ENCODE results near the gene LAMC3. TPM values are rescaled to one million over a fixed set of nuclear protein-coding genes. Genes with fewer than 3 reads are reported as not detected.
A peak's percentile ranks its signal among the peaks of the same experiment; 100 is the strongest.

Gene LAMC3
- total and polyA plus RNA-seq, 5 donors from 2014 or later = 0.37 to 1.2 (median 0.66) TPM

DNA sequence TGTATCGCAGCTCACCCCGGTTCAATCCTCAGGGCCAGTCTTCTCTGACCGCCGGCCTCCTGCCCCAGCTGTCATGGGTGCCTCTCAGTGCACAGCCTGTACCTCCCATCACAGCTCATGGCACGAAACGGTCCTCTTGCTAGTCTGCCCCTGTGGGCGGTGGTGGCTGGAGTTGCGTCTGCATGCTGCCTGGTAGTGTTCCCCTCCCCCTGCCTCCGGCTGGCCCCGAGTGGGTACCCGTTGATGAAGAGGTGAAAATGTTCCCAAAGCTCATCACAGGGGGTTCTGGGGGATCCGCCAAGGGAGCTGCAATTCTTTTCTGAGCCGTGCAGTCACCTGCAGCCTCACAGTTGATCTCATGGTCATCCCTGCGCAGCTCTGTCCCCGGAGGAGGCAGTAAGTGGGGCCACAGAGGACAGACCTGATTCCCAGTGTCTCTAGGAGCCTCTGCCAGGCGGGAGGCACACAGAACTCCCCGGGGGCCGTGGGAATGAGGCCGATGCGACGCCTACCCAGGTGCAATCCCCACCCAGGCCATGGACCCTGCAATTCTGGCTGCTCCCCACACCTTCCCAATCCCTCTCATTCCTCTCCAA is 35.2 kb upstream of the LAMC3 start:
- H3K4me1 Mint-ChIP-seq = no peaks in the 10 kb centered on the region
- H3K27ac ChIP-seq (ENCODE audit: insufficient read depth, low read length, poor library complexity, severe bottlenecking) = no peak overlapping the region
- no peak overlapping the region for H3K4me3 ChIP-seq (ENCODE audit: low read depth, low read length)
- H3K36me3 ChIP-seq (ENCODE audit: control insufficient read depth, insufficient read depth, low read length) = no peaks in the 10 kb centered on the region
- H3K27me3 ChIP-seq (ENCODE audit: control insufficient read depth, insufficient read depth, low read length) = no peaks in the 10 kb centered on the region
- H3K4me3 Mint-ChIP-seq = no peak overlapping the region
- H3K27ac Mint-ChIP-seq = no peak overlapping the region
- H3K36me3 Mint-ChIP-seq = no peaks in the 10 kb centered on the region
- ATAC-seq (ENCODE audit: low read depth in 2 of 2) = no peak
- DNase-seq = no peak
- peaks cover 6% of the 10 kb centered on the region for H3K27me3 Mint-ChIP-seq
- no peaks in the 10 kb centered on the region for H3K9me3 Mint-ChIP-seq
- no peaks in the 10 kb centered on the region for H3K4me1 ChIP-seq (ENCODE audit: control insufficient read depth, insufficient read depth, low read length, poor library complexity, severe bottlenecking)
- H3K9me3 ChIP-seq (ENCODE audit: control insufficient read depth in 2 of 2, low read length in 2 of 2) = no peaks in the 10 kb centered on the region

DNA sequence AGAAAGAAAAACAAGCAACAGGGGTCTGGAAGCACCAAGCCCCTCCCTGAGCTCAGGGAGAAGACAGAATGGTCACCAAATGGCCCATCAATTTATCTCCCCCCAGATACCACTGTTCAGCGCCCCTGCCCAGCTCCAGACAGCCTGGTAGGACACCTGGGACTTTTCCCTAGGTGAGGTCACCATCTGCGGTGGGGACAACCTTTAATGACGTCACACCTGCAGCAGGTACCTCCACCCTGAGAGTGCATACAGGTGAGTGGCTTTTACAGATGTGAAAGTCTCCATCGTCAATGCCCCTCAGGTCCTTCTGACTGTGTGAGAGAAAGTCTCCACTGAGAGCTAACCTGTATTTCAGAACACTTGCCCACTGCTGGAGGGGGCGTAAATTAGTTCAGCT is 34.3 kb upstream of the LAMC3 start:
- Mint-ChIP-seq H3K4me1 (no peaks in the 10 kb centered on the region), H3K4me3 (no peak overlapping the region), H3K27me3 (peaks cover 6% of the 10 kb centered on the region), H3K9me3 (no peaks in the 10 kb centered on the region), H3K27ac (no peak overlapping the region), H3K36me3 (no peaks in the 10 kb centered on the region)
- H3K4me3 ChIP-seq (ENCODE audit: low read depth, low read length) = no peak overlapping the region
- DNase-seq (no peak), ATAC-seq (ENCODE audit: low read depth in 2 of 2) (no peak)
- H3K36me3 ChIP-seq (ENCODE audit: control insufficient read depth, insufficient read depth, low read length) = no peaks in the 10 kb centered on the region
- no peaks in the 10 kb centered on the region for H3K9me3 ChIP-seq (ENCODE audit: control insufficient read depth in 2 of 2, low read length in 2 of 2)
- H3K27ac ChIP-seq (ENCODE audit: insufficient read depth, low read length, poor library complexity, severe bottlenecking) = no peak overlapping the region
- no peaks in the 10 kb centered on the region for H3K4me1 ChIP-seq (ENCODE audit: control insufficient read depth, insufficient read depth, low read length, poor library complexity, severe bottlenecking)
- no peaks in the 10 kb centered on the region for H3K27me3 ChIP-seq (ENCODE audit: control insufficient read depth, insufficient read depth, low read length)

DNA sequence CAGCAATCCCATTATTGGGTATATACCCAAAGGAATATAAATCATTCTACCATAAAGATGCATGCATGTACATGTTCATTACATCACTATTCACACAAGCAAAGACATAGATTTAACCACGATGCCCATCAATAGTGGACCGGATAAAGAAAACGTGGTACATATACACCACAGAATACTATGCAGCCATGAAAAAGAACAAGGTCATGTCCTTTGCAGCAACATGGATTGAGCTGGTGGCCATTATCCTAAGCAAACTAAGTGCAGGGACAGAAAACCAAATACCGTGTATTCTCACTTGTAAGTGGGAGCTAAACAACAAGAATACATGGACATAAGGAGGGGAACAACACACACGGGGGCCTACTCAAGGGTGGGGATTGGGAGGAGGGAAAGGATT is 33.8 kb upstream of the LAMC3 start:
- H3K4me3 Mint-ChIP-seq = no peak overlapping the region
- no peak for DNase-seq
- ATAC-seq (ENCODE audit: low read depth in 2 of 2) = no peak

DNA sequence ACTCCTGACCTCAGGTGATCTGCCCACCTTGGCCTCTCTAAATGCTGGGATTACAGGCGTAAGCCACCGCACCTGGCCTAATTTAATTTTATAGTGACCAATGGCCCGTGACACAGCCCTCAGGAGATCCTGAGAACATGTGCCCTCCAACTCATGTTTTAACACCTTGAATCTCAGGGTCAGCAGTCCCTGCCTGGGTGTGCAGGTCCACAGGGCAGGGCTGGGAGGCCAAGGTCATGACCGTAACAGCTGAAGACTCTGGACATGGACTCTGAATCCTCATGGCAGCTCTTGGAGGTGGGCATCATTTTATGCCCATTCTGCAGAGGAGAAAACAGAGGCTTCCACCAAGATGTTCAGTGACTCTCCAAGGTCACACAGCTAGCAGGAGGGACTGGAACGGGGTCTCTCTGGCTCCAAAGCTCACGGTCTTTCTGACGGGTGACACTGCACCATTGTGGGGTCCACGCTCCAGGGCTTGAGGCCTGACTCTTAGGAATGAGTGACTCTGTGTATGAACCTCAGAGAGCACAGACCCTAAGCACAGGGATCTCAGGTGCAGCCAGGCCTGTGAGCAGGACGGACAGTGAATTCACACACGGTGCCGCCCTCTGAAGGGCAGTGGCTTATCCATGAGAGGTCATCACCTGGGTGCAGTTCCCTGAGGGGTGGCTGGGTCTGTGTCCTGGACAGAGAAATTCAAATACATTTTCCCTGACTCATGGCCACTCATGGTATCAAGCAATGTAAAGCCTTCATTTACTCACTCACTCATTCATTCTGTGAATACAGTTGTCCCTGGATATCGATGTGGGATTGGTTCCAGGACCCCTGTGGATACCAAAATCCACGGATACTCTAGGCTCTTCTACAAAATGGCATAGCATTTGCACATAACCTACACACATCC is 32.8 kb upstream of the LAMC3 start:
- Histone ChIP-seq H3K27ac (ENCODE audit: insufficient read depth, low read length, poor library complexity, severe bottlenecking) (no peak overlapping the region), H3K4me3 (ENCODE audit: low read depth, low read length) (no peak overlapping the region), H3K36me3 (ENCODE audit: control insufficient read depth, insufficient read depth, low read length) (no peaks in the 10 kb centered on the region), H3K9me3 (ENCODE audit: control insufficient read depth in 2 of 2, low read length in 2 of 2) (no peaks in the 10 kb centered on the region), H3K27me3 (ENCODE audit: control insufficient read depth, insufficient read depth, low read length) (no peaks in the 10 kb centered on the region), H3K4me1 (ENCODE audit: control insufficient read depth, insufficient read depth, low read length, poor library complexity, severe bottlenecking) (no peaks in the 10 kb centered on the region)
- Mint-ChIP-seq H3K27me3 (peaks cover 6% of the 10 kb centered on the region), H3K9me3 (no peaks in the 10 kb centered on the region), H3K4me1 (no peaks in the 10 kb centered on the region), H3K27ac (no peak overlapping the region), H3K4me3 (no peak overlapping the region), H3K36me3 (no peaks in the 10 kb centered on the region)
- no peak for DNase-seq
- no peak for ATAC-seq (ENCODE audit: low read depth in 2 of 2)

More for the DNA sequence above, 33.8 kb upstream of the LAMC3 start:
- H3K27me3 Mint-ChIP-seq = peaks cover 6% of the 10 kb centered on the region
- H3K4me1 ChIP-seq (ENCODE audit: control insufficient read depth, insufficient read depth, low read length, poor library complexity, severe bottlenecking) = no peaks in the 10 kb centered on the region
- no peaks in the 10 kb centered on the region for H3K36me3 Mint-ChIP-seq
- H3K36me3 ChIP-seq (ENCODE audit: control insufficient read depth, insufficient read depth, low read length) = no peaks in the 10 kb centered on the region
- no peak overlapping the region for H3K27ac Mint-ChIP-seq
- H3K4me1 Mint-ChIP-seq = no peaks in the 10 kb centered on the region
- no peak overlapping the region for H3K27ac ChIP-seq (ENCODE audit: insufficient read depth, low read length, poor library complexity, severe bottlenecking)
- H3K4me3 ChIP-seq (ENCODE audit: low read depth, low read length) = no peak overlapping the region
- H3K9me3 ChIP-seq (ENCODE audit: control insufficient read depth in 2 of 2, low read length in 2 of 2) = no peaks in the 10 kb centered on the region
- H3K27me3 ChIP-seq (ENCODE audit: control insufficient read depth, insufficient read depth, low read length) = no peaks in the 10 kb centered on the region
- no peaks in the 10 kb centered on the region for H3K9me3 Mint-ChIP-seq

DNA sequence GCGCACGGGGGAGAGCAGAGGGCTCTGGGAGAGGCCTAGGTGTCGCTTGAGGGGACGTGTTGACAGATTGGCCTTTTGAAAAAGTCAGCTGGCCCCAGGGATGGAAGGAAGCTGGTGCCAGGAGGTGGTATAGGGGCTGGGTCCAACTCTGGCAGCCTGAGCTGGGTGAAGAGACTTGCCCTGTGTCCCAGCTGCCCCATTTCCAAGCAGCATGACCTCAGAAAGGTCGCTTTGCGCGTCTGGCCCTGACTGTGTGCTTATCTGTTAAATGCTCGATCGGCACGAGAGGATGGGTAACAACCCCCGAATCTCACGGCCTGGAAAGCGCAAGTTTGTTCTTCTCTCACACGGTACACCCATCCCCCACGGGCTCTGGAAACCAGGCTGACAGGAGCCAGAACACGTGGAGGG is 31.2 kb upstream of the LAMC3 start:
- H3K27ac ChIP-seq (ENCODE audit: insufficient read depth, low read length, poor library complexity, severe bottlenecking) = no peak overlapping the region
- H3K9me3 Mint-ChIP-seq = no peaks in the 10 kb centered on the region
- ATAC-seq (ENCODE audit: low read depth in 2 of 2) = no peak
- no peak overlapping the region for H3K4me3 ChIP-seq (ENCODE audit: low read depth, low read length)
- no peaks in the 10 kb centered on the region for H3K4me1 Mint-ChIP-seq
- no peaks in the 10 kb centered on the region for H3K27me3 Mint-ChIP-seq
- no peak for DNase-seq
- no peaks in the 10 kb centered on the region for H3K36me3 ChIP-seq (ENCODE audit: control insufficient read depth, insufficient read depth, low read length)
- H3K27ac Mint-ChIP-seq = no peak overlapping the region
- H3K27me3 ChIP-seq (ENCODE audit: control insufficient read depth, insufficient read depth, low read length) = no peaks in the 10 kb centered on the region
- H3K9me3 ChIP-seq (ENCODE audit: control insufficient read depth in 2 of 2, low read length in 2 of 2) = no peaks in the 10 kb centered on the region
- no peaks in the 10 kb centered on the region for H3K36me3 Mint-ChIP-seq
- H3K4me3 Mint-ChIP-seq = no peak overlapping the region
- no peaks in the 10 kb centered on the region for H3K4me1 ChIP-seq (ENCODE audit: control insufficient read depth, insufficient read depth, low read length, poor library complexity, severe bottlenecking)

DNA sequence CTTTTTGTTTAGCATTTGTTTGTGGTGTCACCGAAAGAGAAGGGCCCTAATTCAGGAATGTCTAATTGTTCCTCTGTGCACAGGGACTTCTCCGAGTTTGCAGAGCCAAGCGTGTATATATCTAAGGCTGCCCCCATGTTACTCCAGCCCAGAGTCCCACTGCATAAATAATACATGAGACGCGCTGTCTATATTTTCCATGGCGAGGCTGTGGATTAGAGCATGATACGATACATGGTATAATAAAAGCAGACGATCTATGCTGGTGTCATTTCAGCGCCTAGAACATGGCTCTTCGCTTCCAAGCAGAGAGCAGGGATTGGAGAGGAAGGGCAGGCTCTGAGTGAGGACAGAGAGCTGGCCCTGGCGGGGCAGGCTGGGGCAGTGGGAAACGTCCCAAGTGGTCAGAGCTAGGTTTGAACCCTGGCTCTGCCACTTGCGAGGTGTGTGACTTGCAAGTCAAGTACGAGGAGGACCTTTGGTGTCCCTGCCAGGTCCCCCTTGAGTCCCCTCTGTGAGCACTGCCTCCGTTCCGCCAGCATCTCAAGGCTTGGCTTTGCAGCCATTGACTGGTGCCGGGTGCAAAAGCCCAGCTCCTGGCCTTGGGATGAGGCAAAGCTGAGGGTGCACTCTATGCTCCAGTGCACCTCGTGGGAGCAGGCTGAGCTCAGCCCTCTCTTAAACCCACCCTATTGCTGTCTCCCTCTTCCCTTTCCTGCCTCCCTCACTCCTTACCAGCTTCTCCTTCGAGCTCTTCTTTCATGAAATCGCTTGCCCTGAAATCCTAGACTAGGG is 29.2 kb upstream of the LAMC3 start:
- H3K4me3 Mint-ChIP-seq = no peak overlapping the region
- H3K9me3 Mint-ChIP-seq = no peaks in the 10 kb centered on the region
- no peaks in the 10 kb centered on the region for H3K27me3 ChIP-seq (ENCODE audit: control insufficient read depth, insufficient read depth, low read length)

DNA sequence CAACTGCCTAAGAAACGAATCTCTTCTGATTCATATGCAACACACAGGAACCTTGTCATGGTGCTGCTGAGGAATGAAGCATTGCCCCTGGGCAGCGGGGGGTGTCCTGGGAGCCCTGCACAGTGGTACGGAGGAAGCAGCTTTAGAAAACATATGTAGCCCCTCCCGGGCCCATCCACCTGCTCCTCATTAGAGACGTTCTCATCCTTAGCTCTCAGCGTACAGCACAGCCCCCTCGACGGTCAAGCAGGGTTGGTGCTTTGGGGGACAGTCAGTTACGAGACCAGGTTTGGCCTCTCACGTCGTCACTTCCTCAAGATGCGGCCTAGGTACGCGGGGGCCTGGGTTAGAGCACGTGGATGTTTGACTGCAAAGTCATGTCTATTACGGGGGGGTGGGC is 28.4 kb upstream of the LAMC3 start:
- peak overlapping the region in 1 of 3 donors; percentile 89 for H3K27ac Mint-ChIP-seq
- H3K36me3 Mint-ChIP-seq = no peaks in the 10 kb centered on the region
- H3K27me3 ChIP-seq (ENCODE audit: control insufficient read depth, insufficient read depth, low read length) = no peaks in the 10 kb centered on the region

More for the DNA sequence above, 29.2 kb upstream of the LAMC3 start:
- H3K4me1 Mint-ChIP-seq = no peaks in the 10 kb centered on the region
- no peaks in the 10 kb centered on the region for H3K36me3 Mint-ChIP-seq
- no peaks in the 10 kb centered on the region for H3K36me3 ChIP-seq (ENCODE audit: control insufficient read depth, insufficient read depth, low read length)
- no peaks in the 10 kb centered on the region for H3K4me1 ChIP-seq (ENCODE audit: control insufficient read depth, insufficient read depth, low read length, poor library complexity, severe bottlenecking)
- H3K4me3 ChIP-seq (ENCODE audit: low read depth, low read length) = no peak overlapping the region
- no peak for DNase-seq
- H3K9me3 ChIP-seq (ENCODE audit: control insufficient read depth in 2 of 2, low read length in 2 of 2) = no peaks in the 10 kb centered on the region
- no peaks in the 10 kb centered on the region for H3K27me3 Mint-ChIP-seq
- peak overlapping the region in 1 of 3 donors; percentile 89 for H3K27ac Mint-ChIP-seq
- ATAC-seq (ENCODE audit: low read depth in 2 of 2) = no peak
- no peak overlapping the region for H3K27ac ChIP-seq (ENCODE audit: insufficient read depth, low read length, poor library complexity, severe bottlenecking)

More for the DNA sequence above, 28.4 kb upstream of the LAMC3 start:
- Histone ChIP-seq H3K36me3 (ENCODE audit: control insufficient read depth, insufficient read depth, low read length) (no peaks in the 10 kb centered on the region), H3K9me3 (ENCODE audit: control insufficient read depth in 2 of 2, low read length in 2 of 2) (no peaks in the 10 kb centered on the region), H3K27ac (ENCODE audit: insufficient read depth, low read length, poor library complexity, severe bottlenecking) (no peak overlapping the region), H3K4me1 (ENCODE audit: control insufficient read depth, insufficient read depth, low read length, poor library complexity, severe bottlenecking) (no peaks in the 10 kb centered on the region), H3K4me3 (ENCODE audit: low read depth, low read length) (no peak overlapping the region)
- Mint-ChIP-seq H3K27me3 (no peaks in the 10 kb centered on the region), H3K9me3 (no peaks in the 10 kb centered on the region), H3K4me3 (no peak overlapping the region), H3K4me1 (no peaks in the 10 kb centered on the region)
- ATAC-seq (ENCODE audit: low read depth in 2 of 2) = no peak
- DNase-seq = no peak

All from CD4-positive, CD25-positive, alpha-beta regulatory T cell (primary cell).